Effector memory CD4-positive, alpha-beta T cell (primary cell): ENCODE data around the gene ECT2.
"Not testable (repeated sequence)": the region's sequence is repeated elsewhere in the genome, so short reads cannot be mapped to it uniquely, and the experiment has no call there.

Source experiments
- DNase-seq, 3 donors: peaks; one replicate each; pipeline ENCODE4 v3.0.0-alpha.2; 2020
- H3K27ac ChIP-seq: 2 replicates; pipeline ENCODE4 v1.7.0; 2013; ENCODE audit warnings: mild to moderate bottlenecking, low read length, moderate library complexity; ENCODE audit not compliant: insufficient read depth, poor library complexity, severe bottlenecking
- H3K27me3 ChIP-seq: replicated peaks from 2 replicates; pipeline ENCODE4 v1.7.0; 2013; ENCODE audit warnings: mild to moderate bottlenecking, low read length; ENCODE audit not compliant: insufficient read depth, control insufficient read depth, poor library complexity, severe bottlenecking
- H3K36me3 ChIP-seq: 2 replicates; pipeline ENCODE4 v1.7.0; 2013; ENCODE audit warnings: mild to moderate bottlenecking, low read length, moderate library complexity; ENCODE audit not compliant: control insufficient read depth, insufficient read depth
- H3K4me1 ChIP-seq: 2 replicates; pipeline ENCODE4 v1.7.0; 2013; ENCODE audit warnings: low read length, mild to moderate bottlenecking; ENCODE audit not compliant: control insufficient read depth, insufficient read depth, poor library complexity, severe bottlenecking
- H3K4me3 ChIP-seq: 2 replicates; pipeline ENCODE4 v1.7.0; 2013; ENCODE audit warnings: low read length, low read depth, mild to moderate bottlenecking; ENCODE audit not compliant: insufficient read depth, poor library complexity, severe bottlenecking
- H3K9me3 ChIP-seq: 2 replicates; pipeline ENCODE4 v1.7.0; 2013; ENCODE audit warnings: mild to moderate bottlenecking, low read length, moderate library complexity; ENCODE audit not compliant: control insufficient read depth

ECT2 gene

DNA sequence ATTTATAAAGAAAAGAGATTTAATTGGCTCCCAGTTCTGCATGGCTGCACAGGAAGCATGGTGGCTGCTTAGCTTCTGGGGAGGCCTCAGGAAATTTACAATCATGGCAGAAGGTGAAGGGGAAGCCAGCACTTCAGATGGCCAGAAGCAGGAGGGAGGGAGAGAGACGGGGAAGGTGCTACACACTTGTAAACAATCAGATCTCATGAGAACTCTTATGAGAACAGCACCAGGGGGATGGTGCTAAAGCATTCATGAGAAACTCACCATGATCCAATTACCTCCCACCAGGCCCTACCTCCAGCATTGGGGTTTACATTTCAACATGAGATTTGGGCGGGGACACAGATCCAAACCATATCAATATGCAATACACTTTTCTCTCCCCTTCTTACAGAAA lies 73.7 kb downstream of the ECT2 start:
- H3K27me3 ChIP-seq: no peaks in the 10 kb centered on the region

GRCh38 chr3:172827231-172827630 lies 76.7 kb downstream of the ECT2 start:
- H3K9me3 ChIP-seq, H3K4me1 ChIP-seq, H3K36me3 ChIP-seq, DNase-seq, H3K27me3 ChIP-seq, H3K27ac ChIP-seq, H3K4me3 ChIP-seq: not testable (repeated sequence)

More for the DNA sequence above, 73.7 kb downstream of the ECT2 start:
- Histone ChIP-seq H3K27ac (no peak overlapping the region), H3K4me1 (no peaks in the 10 kb centered on the region), H3K36me3 (no peaks in the 10 kb centered on the region), H3K9me3 (no peaks in the 10 kb centered on the region), H3K4me3 (no peak overlapping the region)
- no peak for DNase-seq

GRCh38 chr3:172832983-172833382 lies 82.5 kb downstream of the ECT2 start:
- no peaks in the 10 kb centered on the region for H3K9me3 ChIP-seq
- no peak overlapping the region for H3K27ac ChIP-seq
- H3K27me3 ChIP-seq: no peaks in the 10 kb centered on the region
- no peaks in the 10 kb centered on the region for H3K4me1 ChIP-seq
- DNase-seq: no peak
- H3K36me3 ChIP-seq: no peaks in the 10 kb centered on the region
- H3K4me3 ChIP-seq: no peak overlapping the region

GRCh38 chr3:172836390-172836997 lies 86.0 kb downstream of the ECT2 start:
- Histone ChIP-seq H3K9me3 (no peaks in the 10 kb centered on the region), H3K27ac (no peak overlapping the region), H3K4me3 (no peak overlapping the region), H3K36me3 (no peaks in the 10 kb centered on the region), H3K4me1 (no peaks in the 10 kb centered on the region), H3K27me3 (no peaks in the 10 kb centered on the region)
- no peak for DNase-seq

- H3K36me3 ChIP-seq: no peaks in the 10 kb centered on the region
- H3K27me3 ChIP-seq: no peaks in the 10 kb centered on the region
- H3K4me3 ChIP-seq: no peak overlapping the region
- no peaks in the 10 kb centered on the region for H3K4me1 ChIP-seq
- no peak for DNase-seq
- no peaks in the 10 kb centered on the region for H3K9me3 ChIP-seq
- no peak overlapping the region for H3K27ac ChIP-seq
Measured at GRCh38 chr3:172839679-172840078, 89.2 kb downstream of the ECT2 start.

DNA sequence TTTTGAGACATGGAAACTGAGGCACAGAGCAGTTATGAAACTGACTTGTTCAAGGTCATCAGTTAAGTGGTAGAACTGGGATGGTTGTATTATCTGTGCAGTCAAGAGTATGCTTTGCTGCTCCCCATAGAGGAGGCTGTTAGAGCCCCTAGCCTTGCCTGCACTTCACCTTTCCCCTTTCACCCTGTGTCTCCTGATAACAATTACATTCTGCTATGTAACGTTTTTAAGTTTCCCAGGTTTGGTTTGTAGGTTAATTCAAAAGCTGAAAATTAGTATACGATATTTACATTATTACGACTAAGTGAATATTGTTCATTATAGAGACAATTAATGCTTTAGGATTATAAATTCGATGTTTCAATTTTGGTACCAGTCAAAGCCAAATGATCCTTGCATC lies 89.9 kb downstream of the ECT2 start:
- Histone ChIP-seq H3K4me3 (no peak overlapping the region), H3K9me3 (no peaks in the 10 kb centered on the region), H3K4me1 (no peaks in the 10 kb centered on the region), H3K36me3 (no peaks in the 10 kb centered on the region), H3K27me3 (no peaks in the 10 kb centered on the region), H3K27ac (no peak overlapping the region)
- no peak for DNase-seq

DNA sequence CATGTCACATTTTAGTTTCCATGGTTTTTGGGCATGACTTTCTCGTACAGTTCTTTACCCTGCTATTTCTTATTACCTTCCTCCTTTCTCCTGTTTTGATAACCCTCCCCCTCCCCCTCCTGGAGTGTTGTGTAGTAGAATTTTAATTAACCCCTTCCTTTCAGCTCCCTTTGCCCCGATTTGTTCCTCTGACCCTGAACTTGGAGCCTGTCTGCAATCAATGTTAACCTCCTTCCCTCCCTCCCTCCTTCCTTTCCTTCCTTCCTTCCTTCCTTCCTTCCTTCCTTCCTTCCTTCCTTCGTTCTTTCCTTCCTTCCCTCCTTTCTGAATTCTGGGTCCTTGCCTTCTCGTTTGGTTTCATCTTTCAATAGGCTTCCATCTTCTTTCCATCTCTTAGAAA lies 90.4 kb downstream of the ECT2 start:
- Histone ChIP-seq H3K27me3 (no peaks in the 10 kb centered on the region), H3K9me3 (no peaks in the 10 kb centered on the region), H3K27ac (no peak overlapping the region), H3K4me1 (no peaks in the 10 kb centered on the region), H3K4me3 (no peak overlapping the region), H3K36me3 (no peaks in the 10 kb centered on the region)
- DNase-seq: no peak

- no peaks in the 10 kb centered on the region for H3K36me3 ChIP-seq
- no peak for DNase-seq
Measured at GRCh38 chr3:172844428-172844827, 93.9 kb downstream of the ECT2 start.

DNA sequence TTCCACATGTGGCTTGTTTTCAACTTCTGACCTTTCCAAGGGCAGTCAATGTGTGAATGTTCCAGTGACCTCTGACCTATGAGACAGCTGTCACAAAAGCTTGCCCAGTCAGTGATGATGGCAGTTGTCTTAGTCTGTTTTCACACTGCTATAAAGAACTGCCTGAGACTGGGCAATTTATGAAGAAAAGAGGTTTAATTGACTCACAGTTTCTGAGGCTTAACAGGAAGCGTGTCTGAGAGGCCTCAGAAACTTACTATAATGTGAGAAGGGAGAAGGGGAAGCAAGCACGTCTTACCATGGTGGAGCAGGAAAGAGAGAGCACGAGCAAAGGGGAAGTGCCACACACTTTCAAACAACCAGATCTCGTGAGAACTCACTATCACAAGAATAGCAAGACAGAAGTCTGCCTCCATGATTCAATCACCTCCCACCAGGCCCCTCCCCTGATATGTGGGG lies 95.6 kb downstream of the ECT2 start:
- Histone ChIP-seq H3K36me3 (no peaks in the 10 kb centered on the region), H3K4me1 (no peaks in the 10 kb centered on the region), H3K27ac (no peak overlapping the region), H3K4me3 (no peak overlapping the region), H3K27me3 (no peaks in the 10 kb centered on the region), H3K9me3 (no peaks in the 10 kb centered on the region)
- DNase-seq: no peak

More at GRCh38 chr3:172844428-172844827, 93.9 kb downstream of the ECT2 start:
- no peaks in the 10 kb centered on the region for H3K4me1 ChIP-seq
- no peak overlapping the region for H3K4me3 ChIP-seq
- H3K9me3 ChIP-seq: no peaks in the 10 kb centered on the region
- no peak overlapping the region for H3K27ac ChIP-seq
- no peaks in the 10 kb centered on the region for H3K27me3 ChIP-seq

- Histone ChIP-seq H3K4me3 (no peak overlapping the region), H3K27ac (no peak overlapping the region), H3K27me3 (no peaks in the 10 kb centered on the region), H3K9me3 (no peaks in the 10 kb centered on the region), H3K36me3 (no peaks in the 10 kb centered on the region), H3K4me1 (no peaks in the 10 kb centered on the region)
- DNase-seq: no peak
Measured at GRCh38 chr3:172846706-172847105, 96.2 kb downstream of the ECT2 start.
